Ascending aorta (tissue), 2 donors: Measurements from ENCODE around the gene ATXN1. TPM values are rescaled to one million over a fixed set of nuclear protein-coding genes. Genes with fewer than 3 reads are reported as not detected.

Experiments
- DNase-seq, 2 donors: peaks; one replicate each; pipeline ENCODE4 v3.0.0-alpha.2; 2019; ENCODE audit warnings: low spot score in 2 of 2
- H3K27ac ChIP-seq, 2 donors: fragments of 200-600 bp; sonication (generic); one replicate each; pipeline ENCODE4 v1.5.1; 2016 to 2017; ENCODE audit warnings: mild to moderate bottlenecking in 1 of 2
- H3K27me3 ChIP-seq: fragments of 200-600 bp; sonication (generic); one replicate; pipeline ENCODE4 v1.5.1; 2017
- H3K36me3 ChIP-seq, 2 donors: fragments of 200-600 bp; sonication (generic); one replicate each; pipeline ENCODE4 v1.5.1; 2016
- H3K4me1 ChIP-seq, 2 donors: fragments of 200-600 bp; sonication (generic); one replicate each; pipeline ENCODE4 v1.5.1; 2016 to 2017; ENCODE audit warnings: mild to moderate bottlenecking in 1 of 2
- H3K4me3 ChIP-seq, 2 donors: fragments of 200-600 bp; sonication (generic); one replicate each; pipeline ENCODE4 v1.5.1; 2016 to 2017; ENCODE audit warnings: mild to moderate bottlenecking in 1 of 2
- H3K9me3 ChIP-seq, 2 donors: fragments of 200-600 bp; sonication (generic); one replicate each; pipeline ENCODE4 v1.5.1; 2016
- CTCF ChIP-seq, 3 experiments: fragments of 200-600 bp in 2 of 3; fragments of 450-650 bp in 1 of 3; sonication (generic) in 2 of 3; IDR thresholded peaks; one replicate each; pipeline ENCODE4 v1.5.1; 2016 to 2019; ENCODE audit warnings: antibody characterized with exemption in 3 of 3, mild to moderate bottlenecking in 1 of 3, moderate library complexity in 1 of 3
- intact Hi-C: fragments of 100-400 bp; cut with DNase I; formaldehyde crosslinking; loops from one replicate; pipeline ENCODE4 v1.15.1; 2023
- total RNA-seq: library from RNA; depleted of rRNA; stranded (reverse); fragments of >200 nt; gene quantifications from one replicate; pipeline ENCODE4 v1.1.0, GENCODE V29; 2016

Gene ATXN1
- total RNA-seq, 1 donor from 2014 or later: 68.3 TPM

DNA sequence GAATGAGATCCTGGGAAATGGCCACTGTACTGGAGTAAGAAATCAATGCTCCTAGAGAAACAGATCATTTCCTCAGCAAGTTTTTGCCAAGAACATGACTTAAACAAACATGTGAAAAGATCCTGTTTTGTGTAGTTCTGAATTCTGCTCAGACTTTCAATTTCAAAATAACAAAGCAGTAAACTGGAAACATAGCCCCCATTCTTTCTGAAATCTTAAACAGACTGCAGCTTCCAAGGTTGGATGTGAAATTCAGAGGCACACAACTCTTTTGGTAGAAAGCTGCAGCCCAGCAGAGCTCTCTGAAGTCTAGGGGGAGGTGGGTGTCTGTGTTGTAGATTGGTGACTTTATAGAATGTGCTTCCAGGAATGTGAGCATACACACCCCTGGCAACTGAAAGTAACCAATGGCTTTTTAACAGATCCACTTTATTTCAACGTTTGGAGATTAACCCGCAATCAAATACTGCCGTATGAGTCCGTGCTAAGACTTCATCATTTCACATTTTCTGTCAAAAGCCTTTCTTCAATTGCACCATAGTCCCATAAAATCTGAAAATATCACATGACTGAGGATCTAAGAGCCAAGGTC is 86.4 kb downstream of the ATXN1 start:
- no peaks in the 10 kb centered on the region for H3K27me3 ChIP-seq
- no peaks in the 10 kb centered on the region for H3K9me3 ChIP-seq
- no peaks in the 10 kb centered on the region for H3K36me3 ChIP-seq
- no peak overlapping the region for H3K4me3 ChIP-seq
- DNase-seq: no peak
- H3K4me1 ChIP-seq: peaks cover 0 to 37% of the 10 kb centered on the region in 2 donors
- no peak for TF ChIP-seq CTCF (IDR thresholded peaks at IDR 0.05)
- no peak overlapping the region for H3K27ac ChIP-seq
- intact Hi-C loops: no loop called here

DNA sequence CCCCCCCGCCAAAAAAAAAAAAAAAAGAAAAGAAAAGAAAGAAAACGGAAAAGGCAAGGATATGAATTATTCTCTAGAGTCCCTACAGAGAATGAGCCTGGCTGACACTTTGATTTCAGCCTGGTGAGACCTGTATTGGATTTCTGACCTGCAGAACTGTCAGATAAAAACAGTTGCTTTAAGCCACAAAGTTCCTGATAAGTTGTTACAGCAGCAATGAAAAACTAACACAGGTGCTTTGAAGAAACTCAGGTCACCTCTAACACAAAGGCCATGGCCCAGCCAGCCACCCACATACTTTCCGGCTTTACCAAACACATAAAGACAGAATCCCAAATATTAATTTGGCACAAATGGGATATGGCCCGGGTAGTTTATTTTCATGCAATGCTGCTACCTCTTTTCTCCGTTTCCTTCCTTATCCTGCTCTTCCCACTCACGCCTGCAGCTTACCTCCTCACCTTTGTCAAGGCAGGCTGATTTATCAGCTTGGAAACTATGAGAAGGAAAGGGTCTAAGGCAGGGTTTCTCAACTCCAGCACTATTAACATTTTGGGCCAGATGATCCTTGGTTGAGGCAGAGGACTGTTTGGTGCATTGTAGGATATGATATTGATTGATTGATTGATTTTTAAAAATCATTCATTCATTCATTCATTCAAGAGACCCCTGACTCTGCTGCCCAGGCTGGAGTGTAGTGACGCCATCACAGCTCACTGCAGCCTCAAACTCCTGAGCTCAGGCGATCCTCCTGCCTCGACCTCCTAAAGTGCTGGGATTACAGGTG is 88.1 kb downstream of the ATXN1 start:
- Histone ChIP-seq H3K9me3 (no peaks in the 10 kb centered on the region), H3K4me3 (no peak overlapping the region), H3K36me3 (no peaks in the 10 kb centered on the region), H3K27ac (no peak overlapping the region), H3K4me1 (peaks cover 0 to 42% of the 10 kb centered on the region in 2 donors), H3K27me3 (no peaks in the 10 kb centered on the region)
- no peak for TF ChIP-seq CTCF (IDR thresholded peaks at IDR 0.05)
- no peak for DNase-seq
- intact Hi-C loops: no loop called here

DNA sequence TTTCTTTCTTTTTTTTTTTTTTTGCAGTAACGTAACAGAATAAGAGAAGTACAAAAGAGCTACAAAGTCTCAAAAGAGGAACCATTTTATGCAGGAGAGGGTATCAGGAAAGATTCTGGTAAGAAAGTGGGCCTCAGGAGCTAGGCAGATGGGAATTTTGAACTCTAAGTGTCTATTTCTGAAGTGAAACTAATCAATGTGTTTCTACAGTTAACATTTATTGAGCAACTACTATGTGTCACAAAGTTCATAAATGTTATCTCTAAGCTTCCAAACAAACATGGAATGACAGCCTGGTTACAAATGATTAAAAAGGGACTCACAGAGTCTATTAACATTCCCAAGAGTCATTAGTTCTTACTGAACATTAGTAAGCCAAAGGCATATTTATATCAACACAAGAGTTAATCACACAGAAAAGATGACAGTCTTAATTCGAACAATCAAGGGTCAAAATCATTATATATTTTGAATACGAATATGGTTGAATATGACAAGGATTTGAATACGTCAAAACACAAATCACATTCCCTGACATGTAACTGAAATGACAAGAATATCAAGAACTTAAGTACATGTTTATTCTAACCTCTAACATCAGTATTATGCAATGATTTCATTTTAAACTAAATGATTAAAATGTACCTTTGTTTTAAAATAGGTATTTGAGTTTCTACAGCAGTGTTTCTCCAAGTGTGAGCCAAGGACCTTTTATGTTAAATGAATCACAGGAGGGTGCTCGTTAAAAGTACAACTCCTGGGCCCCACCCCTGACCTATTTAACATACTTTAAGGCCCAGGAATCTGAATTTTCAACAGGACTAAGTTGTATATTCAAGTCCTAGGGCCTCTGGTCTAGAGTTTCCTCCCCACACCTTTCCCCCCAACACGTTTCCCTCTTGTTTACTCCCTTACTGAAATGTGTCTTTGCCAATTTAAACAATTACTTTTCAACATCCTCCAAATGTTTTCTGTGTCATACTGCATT is 89.7 kb downstream of the ATXN1 start:
- peak overlapping the region in 1 of 2 donors; percentile 23 for H3K27ac ChIP-seq

GRCh38 chr6:16670617-16671051 is 90.6 kb downstream of the ATXN1 start:
- TF ChIP-seq CTCF (IDR thresholded peaks at IDR 0.05): no peak
- Histone ChIP-seq H3K9me3 (no peaks in the 10 kb centered on the region), H3K36me3 (no peaks in the 10 kb centered on the region), H3K27ac (peak overlapping the region in 1 of 2 donors; percentile 23), H3K27me3 (no peaks in the 10 kb centered on the region), H3K4me3 (no peak overlapping the region), H3K4me1 (peaks cover 0 to 37% of the 10 kb centered on the region in 2 donors)
- intact Hi-C loops: no loop called here
- DNase-seq: no peak

More for the DNA sequence above, 89.7 kb downstream of the ATXN1 start:
- no peak for DNase-seq
- TF ChIP-seq CTCF (IDR thresholded peaks at IDR 0.05): no peak
- H3K27me3 ChIP-seq: no peaks in the 10 kb centered on the region
- peaks cover 0 to 40% of the 10 kb centered on the region in 2 donors for H3K4me1 ChIP-seq
- H3K9me3 ChIP-seq: no peaks in the 10 kb centered on the region
- H3K4me3 ChIP-seq: no peak overlapping the region
- intact Hi-C loops: no loop called here
- no peaks in the 10 kb centered on the region for H3K36me3 ChIP-seq

DNA sequence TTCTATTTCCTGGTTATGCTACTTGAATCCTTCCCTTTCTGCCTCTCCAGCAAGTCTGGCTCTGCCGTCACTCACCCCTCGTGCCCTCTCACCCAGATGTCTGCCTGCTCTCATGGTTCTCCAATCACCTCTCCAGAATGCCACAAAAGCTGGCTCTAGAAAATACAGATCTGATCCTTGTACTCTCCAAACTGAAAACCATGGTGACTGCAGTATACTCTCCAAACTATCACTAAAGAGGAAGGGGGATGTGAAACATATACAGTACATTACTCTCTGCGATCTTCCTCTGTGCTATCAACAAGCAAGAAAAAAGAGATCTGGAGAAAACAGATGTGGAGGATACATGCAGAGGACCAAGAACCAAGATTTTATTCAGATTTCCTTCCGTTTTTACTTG is 91.1 kb downstream of the ATXN1 start:
- intact Hi-C loops: no loop called here
- TF ChIP-seq CTCF (IDR thresholded peaks at IDR 0.05): no peak
- Histone ChIP-seq H3K27ac (peak overlapping the region; percentile 33 to 40), H3K9me3 (no peaks in the 10 kb centered on the region), H3K4me3 (no peak overlapping the region), H3K36me3 (no peaks in the 10 kb centered on the region), H3K4me1 (peaks cover 0 to 37% of the 10 kb centered on the region in 2 donors), H3K27me3 (no peaks in the 10 kb centered on the region)
- no peak for DNase-seq
